Measurements from ENCODE around the gene HCRTR1.

DNA sequence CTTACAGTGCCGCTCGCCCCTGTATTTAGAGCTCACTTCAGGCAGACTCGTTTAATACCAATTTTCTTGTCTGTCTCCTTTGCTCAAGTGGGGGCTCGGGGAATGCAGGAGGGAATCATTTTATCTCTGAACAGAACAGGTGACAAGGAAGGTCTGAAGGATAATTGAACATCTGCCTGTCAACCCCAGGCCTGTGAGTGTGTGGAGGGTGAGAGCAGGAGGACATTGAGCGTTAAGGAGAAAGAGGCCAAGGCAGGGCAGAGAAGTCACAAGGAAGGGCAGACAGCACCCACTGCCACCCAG lies 36.9 kb downstream of the HCRTR1 start:
- TF ChIP-seq, protein P1, sequence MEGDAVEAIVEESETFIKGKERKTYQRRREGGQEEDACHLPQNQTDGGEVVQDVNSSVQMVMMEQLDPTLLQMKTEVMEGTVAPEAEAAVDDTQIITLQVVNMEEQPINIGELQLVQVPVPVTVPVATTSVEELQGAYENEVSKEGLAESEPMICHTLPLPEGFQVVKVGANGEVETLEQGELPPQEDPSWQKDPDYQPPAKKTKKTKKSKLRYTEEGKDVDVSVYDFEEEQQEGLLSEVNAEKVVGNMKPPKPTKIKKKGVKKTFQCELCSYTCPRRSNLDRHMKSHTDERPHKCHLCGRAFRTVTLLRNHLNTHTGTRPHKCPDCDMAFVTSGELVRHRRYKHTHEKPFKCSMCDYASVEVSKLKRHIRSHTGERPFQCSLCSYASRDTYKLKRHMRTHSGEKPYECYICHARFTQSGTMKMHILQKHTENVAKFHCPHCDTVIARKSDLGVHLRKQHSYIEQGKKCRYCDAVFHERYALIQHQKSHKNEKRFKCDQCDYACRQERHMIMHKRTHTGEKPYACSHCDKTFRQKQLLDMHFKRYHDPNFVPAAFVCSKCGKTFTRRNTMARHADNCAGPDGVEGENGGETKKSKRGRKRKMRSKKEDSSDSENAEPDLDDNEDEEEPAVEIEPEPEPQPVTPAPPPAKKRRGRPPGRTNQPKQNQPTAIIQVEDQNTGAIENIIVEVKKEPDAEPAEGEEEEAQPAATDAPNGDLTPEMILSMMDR (conservative IDR thresholded peaks at IDR 0.05; ENCODE audit: low read length): no peak
- TF ChIP-seq EZH2phosphoT487 (IDR thresholded peaks at IDR 0.05; ENCODE audit: borderline replicate concordance): no peak
